Activated CD4-positive, alpha-beta T cell treated with anti-CD3 and anti-CD28 coated beads, Interleukin-10, Interleukin-2, amounts not matched to agents 100 ng/mL and 50 ng/mL, durations not matched to agents 16 hours and 8 hours (primary cell): ENCODE measurements around the gene CA12.
A peak's percentile ranks its signal among the peaks of the same experiment; 100 is the strongest.
"Not testable (repeated sequence)": the region's sequence is repeated elsewhere in the genome, so short reads cannot be mapped to it uniquely, and the experiment has no call there.

Experiments
- DNase-seq: peaks from one replicate; pipeline ENCODE4 v3.0.0-alpha.2; 2020

Gene CA12

GRCh38 chr15:63381301-63382204 is at the start of gene CA12:
Gene CA12 (minus strand): TSS chr15:63381846. CDS start chr15:63381720, 126 bp downstream.
- DNase-seq: no peak

GRCh38 chr15:63430766-63431451 is 49.3 kb upstream of the CA12 start:
- DNase-seq: no peak

DNA sequence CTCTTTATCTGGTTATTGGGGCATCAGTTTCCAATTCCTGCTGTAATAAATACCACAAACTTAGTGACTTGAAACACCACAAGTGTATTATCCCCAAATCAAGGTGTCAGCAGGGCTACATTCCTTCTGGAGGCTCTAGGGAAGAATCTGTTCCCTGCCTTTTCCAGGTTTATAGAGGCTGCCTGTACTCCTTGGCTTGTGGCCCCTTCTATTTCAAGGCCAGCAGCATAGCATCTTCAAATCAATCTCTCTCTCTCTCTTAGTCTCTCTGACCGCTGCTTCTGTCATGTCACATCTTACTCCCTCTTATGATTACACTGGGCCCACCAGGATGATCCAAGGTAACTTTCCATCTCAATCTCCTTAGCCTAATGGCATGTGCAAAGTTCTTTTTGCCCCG is 44.9 kb upstream of the CA12 start:
- DNase-seq: no peak

GRCh38 chr15:63425426-63425985 is 43.9 kb upstream of the CA12 start:
- no peak for DNase-seq

DNA sequence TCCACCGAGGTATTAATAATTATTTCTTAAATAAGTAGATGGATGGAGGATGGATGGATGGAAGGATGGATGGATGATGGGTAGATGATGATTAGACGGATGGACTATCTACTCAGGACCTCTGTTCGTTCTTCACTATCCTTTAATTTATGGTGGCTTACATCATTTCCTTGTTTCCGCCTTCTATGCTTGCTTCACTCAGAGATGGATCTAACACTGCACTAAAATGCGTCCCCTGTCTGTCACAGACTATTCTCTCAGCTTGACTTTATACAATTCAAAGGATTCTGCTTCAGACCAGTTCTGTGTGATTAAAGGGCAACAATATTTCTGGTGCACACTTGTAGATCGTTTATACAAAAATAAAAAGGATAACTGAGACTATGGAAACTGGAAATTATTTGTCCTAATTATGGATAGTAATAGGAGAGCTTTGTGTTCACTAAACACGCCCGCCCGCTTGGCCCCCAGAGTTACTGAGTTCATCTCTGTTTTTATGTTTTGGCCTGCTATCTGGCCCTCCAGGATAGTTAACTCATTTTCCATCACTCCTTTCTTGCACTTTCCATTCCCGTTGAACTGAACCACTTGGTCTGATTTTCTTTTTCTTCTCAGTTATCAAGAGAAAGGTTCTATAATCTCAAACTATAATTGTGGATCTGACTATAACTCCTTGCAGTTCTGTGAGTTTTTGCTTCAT is 41.4 kb upstream of the CA12 start:
- DNase-seq: no peak

GRCh38 chr15:63421433-63421832 is 39.8 kb upstream of the CA12 start:
- no peak for DNase-seq

DNA sequence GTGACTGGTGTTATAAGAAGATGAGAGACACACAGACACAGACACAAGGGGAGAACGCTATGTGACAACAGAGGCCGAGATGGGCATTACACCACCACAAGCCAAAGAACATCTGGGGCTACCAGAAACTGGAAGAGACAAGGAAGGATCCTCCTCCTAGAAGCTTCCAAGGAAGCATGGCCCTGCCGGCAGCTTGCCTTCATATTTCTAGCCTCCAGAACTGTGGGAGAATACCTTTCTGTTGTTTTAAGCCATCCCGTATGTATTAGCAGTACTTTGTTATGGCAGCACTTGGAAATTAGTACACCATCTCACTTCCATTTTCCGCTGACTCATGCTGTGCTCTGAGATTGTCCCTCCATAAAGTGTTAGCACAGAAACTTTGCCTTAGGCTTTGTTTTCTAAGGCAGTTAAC is 38.7 kb upstream of the CA12 start:
- no peak for DNase-seq

GRCh38 chr15:63418811-63419210 is 37.2 kb upstream of the CA12 start:
- no peak for DNase-seq

DNA sequence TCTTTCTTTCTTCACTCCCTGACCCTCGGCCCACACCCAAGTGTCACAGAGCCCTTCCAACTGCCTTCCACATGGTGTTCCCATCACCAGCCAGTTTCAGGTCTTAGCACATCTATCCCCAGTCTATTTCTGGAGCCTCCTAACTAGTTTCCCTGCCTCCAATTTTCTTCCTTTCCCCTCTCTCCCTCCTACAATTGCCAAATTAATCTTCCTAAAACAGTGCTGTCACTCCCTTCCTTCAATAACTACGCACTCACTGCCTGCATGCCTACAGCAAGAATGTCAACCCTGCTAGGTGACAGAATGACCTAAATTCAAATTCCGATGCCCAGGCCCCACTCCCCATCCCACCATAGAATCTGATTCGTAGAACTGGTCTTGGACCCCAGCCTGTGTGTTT is 36.1 kb upstream of the CA12 start:
- DNase-seq: no peak

- DNase-seq: not testable (repeated sequence)
Measured at GRCh38 chr15:63417274-63417673, 35.6 kb upstream of the CA12 start.

DNA sequence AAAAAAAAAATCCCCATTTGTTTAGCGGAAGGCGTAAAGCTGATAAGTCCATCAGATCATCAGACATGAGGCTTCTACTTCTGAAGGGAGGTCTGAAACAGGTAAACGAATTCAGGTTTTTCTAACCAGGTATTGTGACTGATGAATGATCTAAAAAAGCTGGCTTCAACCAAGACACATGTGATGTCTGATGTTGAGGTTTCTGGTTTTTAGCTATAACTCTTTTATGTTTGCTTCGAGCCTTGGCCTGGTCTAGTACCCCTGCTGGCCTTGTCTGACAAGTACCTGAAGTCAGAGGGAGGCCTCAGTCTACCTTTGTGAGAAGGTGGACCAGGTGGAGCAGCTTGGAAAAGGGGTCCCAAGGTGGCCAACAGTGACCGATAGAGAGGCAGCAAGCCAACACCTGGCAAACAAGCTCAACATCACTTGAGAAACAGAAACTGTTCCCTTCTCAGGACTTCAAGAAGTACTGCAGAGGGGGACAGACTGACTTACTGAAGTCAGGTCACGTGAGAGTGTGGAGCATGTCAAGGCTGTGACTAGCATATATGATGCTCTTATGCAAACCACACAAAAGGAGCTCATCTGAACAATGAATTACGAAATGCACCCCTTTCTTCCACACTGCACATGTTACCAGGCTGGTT is 33.0 kb upstream of the CA12 start:
- no peak for DNase-seq

- DNase-seq: no peak
Measured at GRCh38 chr15:63412551-63412950, 30.9 kb upstream of the CA12 start.

DNA sequence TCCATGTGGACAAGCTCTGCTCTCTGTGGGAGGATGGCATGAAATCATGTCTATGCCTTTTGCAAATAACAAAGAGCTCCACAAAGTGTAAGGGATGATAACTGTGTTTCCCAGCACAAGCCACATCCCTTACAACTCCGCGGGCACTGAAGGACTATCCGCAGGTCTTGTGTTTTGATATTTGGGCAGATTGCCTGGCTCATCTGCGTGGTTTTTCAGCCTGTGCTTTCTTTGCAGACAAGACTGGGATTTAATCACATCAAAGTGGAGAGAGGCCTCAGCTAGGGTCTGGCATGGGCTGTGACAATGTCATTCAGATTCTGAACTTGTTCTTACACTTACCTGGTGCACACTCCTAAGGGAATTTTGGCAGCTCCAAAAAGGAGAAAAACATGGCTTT is 30.2 kb upstream of the CA12 start:
- no peak for DNase-seq

- DNase-seq: no peak
Measured at GRCh38 chr15:63409179-63409578, 27.5 kb upstream of the CA12 start.

DNA sequence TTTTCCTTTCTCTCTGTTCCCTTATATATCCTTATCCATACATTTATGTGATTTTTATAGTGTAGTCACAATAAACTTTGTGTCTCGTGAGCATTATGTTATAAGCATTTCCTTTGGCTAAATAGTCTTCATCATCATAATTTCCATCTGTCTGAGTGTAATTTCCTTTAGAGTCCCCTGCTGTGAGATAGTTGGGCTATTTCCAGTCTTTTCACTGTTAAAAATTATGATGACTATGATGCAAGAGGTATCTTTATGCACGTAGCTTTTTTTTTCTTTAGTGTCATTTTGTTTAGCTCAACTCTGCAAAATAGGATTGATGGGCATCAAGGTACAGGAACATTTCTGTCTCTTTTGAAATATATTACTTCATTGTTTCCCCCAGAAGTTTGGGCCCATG is 26.9 kb upstream of the CA12 start:
- no peak for DNase-seq

DNA sequence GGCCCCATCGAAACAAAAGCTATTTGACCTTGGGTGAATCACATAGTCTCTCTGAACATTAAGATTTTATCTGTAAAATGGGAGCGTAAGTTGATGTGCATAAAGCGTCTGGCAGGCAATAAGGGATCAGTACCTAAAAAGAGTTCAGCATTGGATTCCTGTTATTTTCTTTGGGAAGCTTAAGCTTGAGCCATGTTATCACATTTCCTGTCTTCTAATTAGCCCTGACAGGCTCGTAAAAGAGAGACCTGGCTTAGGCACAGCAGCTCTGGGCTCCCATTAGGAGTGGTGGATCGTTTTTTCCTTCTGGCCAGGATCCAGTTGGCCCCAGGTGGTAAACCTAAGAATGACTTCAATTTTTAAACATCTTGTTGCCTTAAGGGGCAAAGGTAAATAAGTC is 26.0 kb upstream of the CA12 start:
- DNase-seq: no peak

GRCh38 chr15:63405683-63406390 is 24.2 kb upstream of the CA12 start:
- DNase-seq: no peak

- no peak for DNase-seq
Measured at GRCh38 chr15:63405159-63405558, 23.5 kb upstream of the CA12 start.

GRCh38 chr15:63403254-63403945 is 21.8 kb upstream of the CA12 start:
- no peak for DNase-seq

GRCh38 chr15:63402498-63403253 is 21.0 kb upstream of the CA12 start:
- peak; percentile 53 for DNase-seq
